SU-DHL-6 (cell line): Measurements from ENCODE around the gene MTF2.

Experiments used
- H2AFZ ChIP-seq: fragments of 200-600 bp; sonication (generic); 2 replicates; pipeline ENCODE4 v1.6.1; 2014; ENCODE audit warnings: low read depth, mild to moderate bottlenecking, moderate library complexity, mixed read lengths, antibody characterized with exemption, low read length; ENCODE audit not compliant: severe bottlenecking
- H3F3A ChIP-seq: fragments of 200-600 bp; shearing (Covaris generic); 2 replicates; pipeline ENCODE4 v1.6.0; 2016; ENCODE audit warnings: antibody characterized with exemption, mild to moderate bottlenecking; ENCODE audit not compliant: insufficient read depth
- H3K27ac ChIP-seq: fragments of 200-600 bp; sonication (generic); 2 replicates; pipeline ENCODE4 v1.5.1; 2016; ENCODE audit warnings: low read depth, mild to moderate bottlenecking, low read length, moderate library complexity, mixed read lengths
- H3K27me3 ChIP-seq: fragments of 200-600 bp; sonication (generic), shearing (Covaris generic); 2 replicates; pipeline ENCODE4 v1.6.0; 2014; ENCODE audit warnings: mild to moderate bottlenecking, low read length
- H3K36me3 ChIP-seq: fragments of 200-600 bp; sonication (generic); 2 replicates; pipeline ENCODE4 v1.6.1; 2014; ENCODE audit warnings: mild to moderate bottlenecking, low read length, mixed read lengths
- H3K4me2 ChIP-seq: fragments of 300-600, 200-600 bp; shearing (Covaris generic), sonication (generic); 2 replicates; pipeline ENCODE4 v1.6.0; 2014; ENCODE audit warnings: low read length, low read depth, mild to moderate bottlenecking; ENCODE audit not compliant: poor library complexity, severe bottlenecking
- H3K4me3 ChIP-seq: fragments of 200-600 bp; sonication (generic); 2 replicates; pipeline ENCODE4 v1.5.1; 2014; ENCODE audit warnings: antibody characterized with exemption, low read length, mild to moderate bottlenecking, mixed read lengths; ENCODE audit not compliant: insufficient read depth, poor library complexity, severe bottlenecking
- H3K79me2 ChIP-seq: fragments of 200-600 bp; sonication (generic); 2 replicates; pipeline ENCODE4 v1.6.1; 2014; ENCODE audit warnings: mild to moderate bottlenecking, low read length, moderate library complexity; ENCODE audit not compliant: insufficient read depth
- H3K9ac ChIP-seq: fragments of 200-600 bp; sonication (generic); 2 replicates; pipeline ENCODE4 v1.7.0; 2014; ENCODE audit warnings: mild to moderate bottlenecking, low read length
- H3K9me2 ChIP-seq: fragments of 200-600 bp; sonication (generic); replicated peaks from 2 replicates; pipeline ENCODE4 v1.6.1; 2014; ENCODE audit warnings: low read length; ENCODE audit not compliant: insufficient read depth
- H3K9me3 ChIP-seq: fragments of 200-600 bp; sonication (generic); 2 replicates; pipeline ENCODE4 v1.6.1; 2014; ENCODE audit warnings: low read length, mixed read lengths; ENCODE audit not compliant: insufficient read depth
- H4K20me1 ChIP-seq: fragments of 200-600 bp; sonication (generic); 2 replicates; pipeline ENCODE4 v1.6.1; 2014; ENCODE audit warnings: low read depth, mild to moderate bottlenecking, antibody characterized with exemption, low read length, moderate library complexity, mixed read lengths
- EZH2phosphoT487 ChIP-seq: fragments of 200-600 bp; sonication (generic), shearing (Covaris generic); conservative IDR thresholded peaks from 2 replicates; pipeline ENCODE4 v1.6.1; 2018; ENCODE audit warnings: mild to moderate bottlenecking, antibody characterized with exemption, low read length, moderate library complexity, mixed read lengths
- TF ChIP-seq, protein P1 (sequence below): fragments of 200-600 bp; sonication (generic); IDR thresholded peaks from one replicate; pipeline ENCODE4 v1.5.1; 2017; ENCODE audit warnings: antibody characterized with exemption, mild to moderate bottlenecking, low read length, moderate library complexity; ENCODE audit not compliant: insufficient read depth, poor library complexity, severe bottlenecking

The MTF2 gene

DNA sequence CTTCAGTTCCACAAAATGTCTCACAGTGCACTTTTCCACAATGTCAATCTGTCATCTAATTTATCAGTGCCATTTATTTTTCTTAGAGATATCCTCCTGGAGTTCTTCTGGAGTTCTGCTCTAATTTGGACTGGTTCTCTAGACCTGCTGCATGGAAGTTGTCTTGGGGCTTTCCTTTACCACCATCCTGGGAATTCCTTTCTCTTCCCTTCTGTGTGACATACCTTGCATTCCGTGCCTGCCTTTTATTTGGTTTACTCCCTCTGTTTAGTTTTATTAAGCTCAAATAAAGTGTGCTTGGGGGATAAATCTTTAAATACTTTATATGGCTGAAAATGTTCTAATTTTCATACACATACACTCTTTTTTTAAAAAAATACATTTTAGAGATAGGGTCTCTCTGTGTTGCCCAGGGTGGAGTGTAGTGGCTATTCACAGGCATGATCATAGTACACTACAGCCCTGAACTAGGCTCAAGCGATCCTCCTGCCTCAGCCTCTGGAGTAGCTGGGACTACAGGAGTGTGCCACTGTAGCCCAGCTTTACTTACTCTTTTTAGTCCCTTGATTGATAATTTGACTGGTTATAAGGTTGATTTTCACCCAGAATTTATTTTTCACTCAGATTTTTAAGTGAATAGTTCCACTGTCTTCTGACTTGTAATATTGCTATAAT lies 14.4 kb downstream of the MTF2 start:
- no peaks in the 10 kb centered on the region for H3K27me3 ChIP-seq
- no peak overlapping the region for H3K4me3 ChIP-seq
- H4K20me1 ChIP-seq: peaks cover 74% of the 10 kb centered on the region
- no peak overlapping the region for H2AFZ ChIP-seq
- H3F3A ChIP-seq: peaks cover 22% of the 10 kb centered on the region; the same call in 1 of the 2 replicates
- H3K9me2 ChIP-seq: no peaks in the 10 kb centered on the region
- H3K4me2 ChIP-seq: peak overlapping the region; percentile 15
- H3K79me2 ChIP-seq: peaks cover 99% of the 10 kb centered on the region
- TF ChIP-seq, protein P1, sequence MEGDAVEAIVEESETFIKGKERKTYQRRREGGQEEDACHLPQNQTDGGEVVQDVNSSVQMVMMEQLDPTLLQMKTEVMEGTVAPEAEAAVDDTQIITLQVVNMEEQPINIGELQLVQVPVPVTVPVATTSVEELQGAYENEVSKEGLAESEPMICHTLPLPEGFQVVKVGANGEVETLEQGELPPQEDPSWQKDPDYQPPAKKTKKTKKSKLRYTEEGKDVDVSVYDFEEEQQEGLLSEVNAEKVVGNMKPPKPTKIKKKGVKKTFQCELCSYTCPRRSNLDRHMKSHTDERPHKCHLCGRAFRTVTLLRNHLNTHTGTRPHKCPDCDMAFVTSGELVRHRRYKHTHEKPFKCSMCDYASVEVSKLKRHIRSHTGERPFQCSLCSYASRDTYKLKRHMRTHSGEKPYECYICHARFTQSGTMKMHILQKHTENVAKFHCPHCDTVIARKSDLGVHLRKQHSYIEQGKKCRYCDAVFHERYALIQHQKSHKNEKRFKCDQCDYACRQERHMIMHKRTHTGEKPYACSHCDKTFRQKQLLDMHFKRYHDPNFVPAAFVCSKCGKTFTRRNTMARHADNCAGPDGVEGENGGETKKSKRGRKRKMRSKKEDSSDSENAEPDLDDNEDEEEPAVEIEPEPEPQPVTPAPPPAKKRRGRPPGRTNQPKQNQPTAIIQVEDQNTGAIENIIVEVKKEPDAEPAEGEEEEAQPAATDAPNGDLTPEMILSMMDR: no peak
- TF ChIP-seq EZH2phosphoT487: no peak
- H3K9ac ChIP-seq: no peak overlapping the region
- H3K9me3 ChIP-seq: no peaks in the 10 kb centered on the region
- H3K27ac ChIP-seq: peak overlapping the region; percentile 16; the same call in 1 of the 2 replicates
- peaks cover 30% of the 10 kb centered on the region for H3K36me3 ChIP-seq

- Histone ChIP-seq H3K9ac (no peak overlapping the region), H3K27me3 (no peaks in the 10 kb centered on the region), H3K36me3 (peaks cover 17% of the 10 kb centered on the region), H3K79me2 (peaks cover 100% of the 10 kb centered on the region), H3K4me2 (peak overlapping the region; percentile 18), H3K27ac (no peak overlapping the region), H3F3A (peaks cover 22% of the 10 kb centered on the region; the same call in 1 of the 2 replicates), H3K9me3 (no peaks in the 10 kb centered on the region), H2AFZ (no peak overlapping the region), H3K9me2 (no peaks in the 10 kb centered on the region), H4K20me1 (peaks cover 80% of the 10 kb centered on the region), H3K4me3 (no peak overlapping the region)
- TF ChIP-seq, protein P1: no peak
- no peak for TF ChIP-seq EZH2phosphoT487
These were observed 16.9 kb downstream of the MTF2 start for GRCh38 chr1:93095804-93096585.

GRCh38 chr1:93102142-93102541 lies 23.1 kb downstream of the MTF2 start:
- peaks cover 100% of the 10 kb centered on the region for H3K79me2 ChIP-seq

More at GRCh38 chr1:93102142-93102541, 23.1 kb downstream of the MTF2 start:
- Histone ChIP-seq H3K9ac (no peak overlapping the region), H3K27me3 (no peaks in the 10 kb centered on the region), H3F3A (peaks cover 5% of the 10 kb centered on the region; the same call in 1 of the 2 replicates), H3K4me2 (no peak overlapping the region), H3K4me3 (no peak overlapping the region), H3K27ac (no peak overlapping the region), H4K20me1 (peaks cover 49% of the 10 kb centered on the region), H3K9me3 (no peaks in the 10 kb centered on the region), H2AFZ (no peak overlapping the region), H3K36me3 (peaks cover 22% of the 10 kb centered on the region), H3K9me2 (no peaks in the 10 kb centered on the region)
- no peak for TF ChIP-seq EZH2phosphoT487
- TF ChIP-seq, protein P1: no peak
